ENCODE measurements around the gene PCSK2.
"Not testable (repeated sequence)": the region's sequence is repeated elsewhere in the genome, so short reads cannot be mapped to it uniquely, and the experiment has no call there.

Gene PCSK2, protein sequence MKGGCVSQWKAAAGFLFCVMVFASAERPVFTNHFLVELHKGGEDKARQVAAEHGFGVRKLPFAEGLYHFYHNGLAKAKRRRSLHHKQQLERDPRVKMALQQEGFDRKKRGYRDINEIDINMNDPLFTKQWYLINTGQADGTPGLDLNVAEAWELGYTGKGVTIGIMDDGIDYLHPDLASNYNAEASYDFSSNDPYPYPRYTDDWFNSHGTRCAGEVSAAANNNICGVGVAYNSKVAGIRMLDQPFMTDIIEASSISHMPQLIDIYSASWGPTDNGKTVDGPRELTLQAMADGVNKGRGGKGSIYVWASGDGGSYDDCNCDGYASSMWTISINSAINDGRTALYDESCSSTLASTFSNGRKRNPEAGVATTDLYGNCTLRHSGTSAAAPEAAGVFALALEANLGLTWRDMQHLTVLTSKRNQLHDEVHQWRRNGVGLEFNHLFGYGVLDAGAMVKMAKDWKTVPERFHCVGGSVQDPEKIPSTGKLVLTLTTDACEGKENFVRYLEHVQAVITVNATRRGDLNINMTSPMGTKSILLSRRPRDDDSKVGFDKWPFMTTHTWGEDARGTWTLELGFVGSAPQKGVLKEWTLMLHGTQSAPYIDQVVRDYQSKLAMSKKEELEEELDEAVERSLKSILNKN

DNA sequence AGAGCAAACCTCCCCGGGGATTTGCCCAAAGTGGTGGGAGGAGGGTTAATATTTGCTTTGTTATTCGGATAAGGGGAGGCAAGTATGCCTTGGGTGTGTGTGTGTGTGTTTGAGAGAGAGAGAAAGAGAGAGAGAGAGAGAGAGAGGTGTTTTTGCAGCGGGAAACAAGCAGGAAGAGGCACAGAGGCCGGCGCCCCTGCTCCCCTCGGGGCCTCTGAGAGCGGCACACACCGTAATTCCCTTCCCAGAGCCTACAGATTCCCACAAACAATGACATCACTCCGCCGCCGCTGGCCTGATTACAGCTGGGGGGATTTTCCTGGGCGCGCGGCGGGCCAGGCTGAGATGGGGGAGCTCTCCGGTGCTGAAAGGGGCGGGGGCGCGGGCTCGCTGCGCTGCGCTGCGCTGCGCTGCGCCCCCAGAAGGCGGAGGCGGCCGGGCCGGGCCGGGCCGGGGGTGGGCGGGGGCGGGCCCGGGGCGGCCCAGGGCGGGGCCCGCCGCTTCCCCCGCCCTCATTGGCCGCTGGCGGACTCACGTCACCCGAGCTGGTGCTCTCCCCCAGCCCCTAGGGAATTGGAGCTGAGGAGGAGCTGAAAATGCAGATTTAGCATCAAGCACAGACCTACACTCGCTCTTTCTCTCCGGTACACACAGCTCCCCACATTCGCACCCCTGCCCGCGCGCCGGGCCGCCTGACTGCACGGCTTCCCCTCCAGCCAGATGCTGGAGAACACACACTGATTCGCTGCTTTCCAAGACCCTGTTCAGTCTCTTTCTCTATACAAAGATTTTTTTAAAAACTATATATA, at the start of gene PCSK2:
PCSK2 (plus strand) TSS at position 631 of the 809 bp plus-strand sequence. CDS start 266 bp downstream, outside the sequence.
- DNase-seq, result no peak

- DNase-seq, result no peak
Measured at GRCh38 chr20:17177341-17177740, 49.5 kb upstream of the PCSK2 start.

DNA sequence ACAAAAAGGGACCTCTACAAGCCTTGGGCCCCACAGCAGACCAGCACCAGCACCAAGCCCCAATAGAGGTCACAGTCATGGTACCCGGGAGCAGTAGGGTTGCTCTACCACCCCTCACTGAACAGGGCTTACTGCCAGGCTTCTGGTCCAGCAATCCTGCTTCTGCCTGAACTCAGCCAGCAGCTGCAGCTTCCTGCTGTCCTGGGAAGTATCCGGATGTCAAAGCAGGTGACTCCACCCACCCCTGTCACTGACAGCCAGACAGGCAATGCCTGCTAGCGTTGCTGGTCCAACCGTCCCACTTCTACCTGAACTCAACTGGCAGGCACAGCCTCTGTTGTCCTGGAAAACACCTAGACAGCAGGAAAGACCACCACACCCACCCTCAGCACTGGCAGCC, 47.0 kb upstream of the PCSK2 start:
- DNase-seq, result no peak

- DNase-seq, result no peak
Measured at GRCh38 chr20:17189976-17190695, 36.7 kb upstream of the PCSK2 start.

DNA sequence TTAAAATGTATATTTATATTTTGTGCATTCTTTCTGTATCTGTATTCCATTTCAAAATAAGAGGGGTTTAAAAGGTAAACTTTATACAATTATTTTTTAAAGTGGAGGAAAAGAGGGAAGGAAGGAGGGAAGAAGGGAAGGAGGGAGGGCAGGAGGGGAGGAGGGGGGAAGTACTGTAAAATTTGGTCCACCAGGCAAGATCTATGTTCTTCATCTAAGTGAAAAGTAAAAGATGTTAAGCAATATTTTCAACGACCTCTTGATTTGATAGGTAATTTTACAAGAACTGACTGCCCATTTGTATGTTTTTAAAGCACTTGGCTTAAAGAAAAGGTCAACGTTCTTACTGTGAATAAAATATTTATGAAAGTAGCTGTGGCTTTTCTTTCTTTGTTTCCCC, 29.8 kb upstream of the PCSK2 start:
- DNase-seq, result no peak

DNA sequence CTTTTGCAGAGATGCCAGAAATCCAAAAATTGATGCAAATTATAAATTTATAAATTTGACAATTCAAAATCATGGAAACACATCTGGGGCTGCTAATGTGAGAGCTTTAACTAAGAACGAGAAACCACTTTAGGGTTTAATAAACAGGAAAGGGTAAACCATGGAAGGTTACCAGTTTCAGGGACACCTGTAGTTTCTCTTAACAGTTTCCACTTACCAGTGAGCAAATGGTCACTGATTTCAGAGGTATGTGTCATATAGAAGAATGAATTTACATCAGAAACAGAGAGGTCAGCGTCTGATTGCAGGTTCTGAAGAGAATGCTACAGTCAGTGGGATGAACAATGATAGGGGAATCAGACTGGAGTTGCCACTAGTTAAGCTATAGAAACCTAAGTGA, 24.8 kb upstream of the PCSK2 start:
- no peak for DNase-seq

DNA sequence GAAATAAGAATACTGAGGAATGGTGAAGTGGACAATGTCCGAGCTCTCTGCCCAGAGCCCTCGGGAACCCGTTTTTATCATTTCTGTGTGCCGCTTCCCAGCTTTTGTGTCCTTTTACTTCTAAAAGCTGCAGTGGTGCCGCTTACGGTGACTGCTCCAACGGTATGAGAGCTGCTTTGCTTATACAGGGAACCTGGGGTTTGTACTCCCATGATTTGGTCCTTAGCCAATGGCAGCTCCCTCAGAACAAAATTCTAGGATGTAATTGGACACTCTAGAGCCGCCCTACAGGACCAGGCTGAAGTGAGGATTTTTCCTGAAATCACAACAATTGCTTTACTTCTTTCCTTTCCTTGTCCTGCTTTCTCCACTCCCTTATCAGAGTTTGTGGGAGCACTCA, 24.2 kb upstream of the PCSK2 start:
- DNase-seq, result no peak

DNA sequence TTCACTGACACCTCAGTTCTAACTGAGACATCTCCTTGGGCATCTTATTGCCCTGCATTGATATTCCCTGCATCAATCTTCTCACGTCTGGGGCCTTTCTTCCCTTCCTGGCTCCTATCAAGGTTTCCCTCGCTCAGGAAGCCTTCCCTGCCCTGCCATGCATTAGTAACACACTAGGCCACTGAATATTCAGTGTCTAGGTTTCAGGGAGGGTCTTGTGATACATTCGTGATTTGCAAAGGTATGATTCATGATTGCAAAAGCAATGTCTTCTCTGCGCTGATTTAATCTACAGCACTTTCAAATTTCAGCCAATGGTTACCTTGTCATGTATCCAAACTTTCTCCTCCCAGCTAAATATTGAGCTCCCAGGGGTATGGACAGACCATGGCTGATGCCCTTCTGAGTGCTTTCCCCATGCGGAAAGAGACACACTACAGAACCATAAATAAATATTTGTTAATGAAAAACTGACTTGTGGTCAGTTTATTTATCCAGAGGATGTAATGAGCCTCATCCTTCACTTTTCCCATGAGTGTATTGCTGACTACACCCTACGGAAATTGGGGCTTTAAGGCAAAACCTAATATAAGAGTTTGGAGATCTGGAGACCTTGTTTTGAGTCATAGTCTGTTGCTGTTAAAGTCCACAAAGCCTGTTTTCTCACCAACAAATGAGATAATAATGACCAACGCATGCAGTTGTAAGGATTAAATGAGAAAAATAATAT, 21.6 kb upstream of the PCSK2 start:
- no peak for DNase-seq

- DNase-seq, result no peak
Measured at GRCh38 chr20:17210387-17210786, 16.5 kb upstream of the PCSK2 start.

- no peak for DNase-seq
Measured at GRCh38 chr20:17210983-17211382, 15.9 kb upstream of the PCSK2 start.

- DNase-seq, result no peak
Measured at GRCh38 chr20:17215167-17215566, 11.7 kb upstream of the PCSK2 start.

GRCh38 chr20:17219856-17220255, 7.0 kb upstream of the PCSK2 start:
- not testable (repeated sequence) for DNase-seq

DNA sequence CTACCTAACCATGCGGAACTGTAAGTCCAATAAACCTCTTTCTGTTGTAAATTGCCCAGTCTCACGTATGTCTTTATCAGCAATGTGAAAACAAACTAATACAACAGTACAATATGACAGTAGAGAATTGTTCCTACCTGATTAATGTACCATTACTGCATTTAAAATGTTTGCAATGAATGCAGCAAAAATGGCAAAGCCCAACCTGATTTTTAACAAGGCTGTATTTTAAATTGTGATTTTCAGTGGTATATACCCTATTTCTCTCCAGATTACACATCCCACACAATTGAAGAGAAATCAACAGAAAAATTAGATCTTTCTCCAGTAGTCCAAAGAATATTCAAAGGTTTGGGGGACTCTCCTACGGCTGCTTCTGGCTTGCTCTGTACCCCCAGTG, 3.3 kb upstream of the PCSK2 start:
- DNase-seq, result no peak

GRCh38 chr20:17225851-17226409, 910 bp upstream of the PCSK2 start:
- no peak for DNase-seq

- no peak for DNase-seq
Measured at GRCh38 chr20:17227219-17227575, 357 bp downstream of the PCSK2 start.

DNA sequence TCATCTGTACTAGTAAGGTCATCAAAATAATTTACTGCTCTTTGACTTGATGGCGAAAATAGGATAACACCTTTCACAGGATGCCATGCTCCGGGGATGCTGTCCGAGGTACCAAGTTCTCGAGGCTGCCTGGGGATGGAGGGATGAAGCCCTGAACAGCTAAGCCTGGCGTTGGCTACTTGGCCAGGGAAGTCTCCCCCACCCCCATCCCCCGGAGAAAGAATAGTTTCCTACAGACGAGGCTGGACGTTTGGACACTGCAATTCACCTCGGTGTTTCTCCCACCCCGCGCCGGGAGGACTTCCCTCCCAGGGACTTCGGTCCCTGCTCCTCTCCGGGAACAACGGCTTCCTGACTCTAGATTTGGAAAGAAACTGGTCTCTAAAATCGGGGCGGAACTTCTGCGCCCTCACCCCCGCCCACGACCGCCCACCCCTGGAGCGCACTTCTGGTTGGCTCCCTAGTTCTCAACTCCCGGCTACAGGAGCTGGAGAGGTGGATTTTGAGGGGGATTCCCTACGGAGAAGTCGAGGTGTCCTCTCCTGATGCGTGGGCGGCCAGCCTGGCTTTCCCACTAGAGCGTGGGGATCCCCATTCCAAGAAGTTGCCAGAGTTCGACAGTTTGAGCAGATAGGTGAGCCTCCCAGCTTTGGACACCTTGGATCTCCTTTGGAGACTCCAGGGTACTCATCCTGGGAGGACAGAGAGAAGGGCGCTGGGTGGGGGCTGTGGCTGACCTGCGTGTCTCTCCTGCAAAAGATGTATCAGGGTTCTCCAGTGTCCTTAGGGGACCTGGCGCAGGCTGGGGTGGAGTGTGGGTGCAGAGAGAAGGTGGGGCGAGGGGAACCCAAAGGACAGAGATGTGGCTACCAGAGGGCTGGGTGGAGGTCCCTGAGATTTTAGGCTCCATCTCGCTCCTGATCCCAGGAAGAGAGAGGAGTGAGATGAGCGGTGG, 1.1 kb downstream of the PCSK2 start:
- DNase-seq, result no peak

DNA sequence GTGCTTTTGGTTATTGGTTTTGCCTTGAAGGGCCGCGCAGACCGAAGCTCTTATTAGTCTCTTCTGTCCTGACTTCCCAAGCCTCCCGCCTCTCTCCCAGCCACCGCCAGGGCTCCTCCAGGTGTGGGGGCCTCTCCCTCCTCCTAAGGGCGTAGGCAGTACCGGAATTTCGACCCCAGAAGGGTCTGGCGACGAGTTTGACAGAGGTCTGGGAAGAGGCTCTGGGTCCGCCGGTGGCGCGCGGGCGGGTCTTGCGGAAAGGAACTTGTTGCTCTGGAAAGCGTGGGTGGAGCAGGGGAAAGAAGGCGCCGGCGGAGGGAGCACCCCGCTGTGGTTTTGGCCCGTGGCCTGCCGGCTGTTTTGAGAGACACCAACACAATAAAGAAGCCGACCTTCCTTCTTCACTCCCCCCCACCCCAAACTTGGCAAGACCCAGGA, 1.8 kb downstream of the PCSK2 start:
- DNase-seq, result no peak

GRCh38 chr20:17229256-17229655, 2.4 kb downstream of the PCSK2 start:
- no peak for DNase-seq

DNA sequence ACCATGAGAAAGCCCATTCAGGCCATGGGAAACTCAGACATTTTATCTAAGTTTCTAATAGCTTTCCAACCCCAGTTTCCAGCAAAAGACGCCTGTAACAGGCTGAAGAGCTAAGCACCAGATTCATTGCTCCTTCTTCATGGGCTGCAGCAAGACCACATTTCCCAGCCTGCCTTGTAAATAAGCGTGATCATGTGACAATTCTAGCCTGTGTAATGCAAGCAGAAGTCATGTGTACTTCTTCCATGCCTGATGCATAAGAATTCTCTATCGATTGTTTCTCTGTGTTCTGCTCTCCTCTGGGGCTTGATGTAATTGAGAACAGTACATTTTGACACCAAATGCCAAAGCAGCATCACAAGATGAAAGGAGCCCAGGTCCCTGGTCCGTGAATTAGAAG, 6.8 kb downstream of the PCSK2 start:
- DNase-seq, result no peak

DNA sequence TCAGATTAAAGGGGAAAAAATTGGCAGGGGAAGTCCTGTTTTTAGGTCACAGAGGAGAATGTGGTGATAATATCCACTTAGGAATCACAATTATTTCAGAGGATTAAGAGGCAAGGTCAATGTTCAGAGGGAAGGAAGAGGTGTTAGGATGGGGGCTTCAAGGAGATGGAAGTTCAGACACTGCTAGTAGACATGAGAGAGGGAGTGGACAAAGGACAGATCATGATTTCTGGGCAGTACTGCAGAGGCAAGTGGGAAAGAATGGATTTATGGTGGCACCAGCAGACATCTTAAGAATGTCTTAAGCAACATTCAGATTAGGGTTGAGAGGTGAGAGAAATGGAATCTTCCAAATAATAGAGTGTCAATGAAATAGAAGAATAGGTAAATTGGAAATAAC, 9.9 kb downstream of the PCSK2 start:
- no peak for DNase-seq

- DNase-seq, result no peak
Measured at GRCh38 chr20:17248224-17248623, 21.4 kb downstream of the PCSK2 start.

All from 8988T (cell line).